ENCODE data around the gene DGKD. TPM values are rescaled to one million over a fixed set of nuclear protein-coding genes. Genes with fewer than 3 reads are reported as not detected.

The DGKD gene
- total and polyA plus RNA-seq, 10 of the 15 experiments (the other 5 are each of a cell fraction or from before 2014, with no cell fraction given) = 2.7 to 81.9 (median 27.0) TPM

GRCh38 chr2:233356546-233357308 is 2.4 kb downstream of the DGKD start (continued):
- TF ChIP-seq BCLAF1 (IDR thresholded peaks at IDR 0.05) = no peak

- Histone ChIP-seq H4K20me1 (ENCODE audit: control insufficient read depth, insufficient read depth) (no peaks in the 10 kb centered on the region), H3K4me3 (peak overlapping the region; percentile 85), H3K27me3 (replicated peaks in 1 of 2; ENCODE audit: control insufficient read depth in 2 of 2, insufficient read depth in 2 of 2, low read length in 1 of 2) (no peaks in the 10 kb centered on the region), H3K4me1 (ENCODE audit: control insufficient read depth, insufficient read depth, low read length) (peaks cover 15% of the 10 kb centered on the region), H3K4me2 (ENCODE audit: control insufficient read depth, insufficient read depth) (peak overlapping the region; percentile 71), H2AFZ (ENCODE audit: control insufficient read depth, low read depth, low read length) (no peak overlapping the region), H3K36me3 (ENCODE audit: control insufficient read depth in 2 of 2, insufficient read depth in 2 of 2, low read length in 1 of 2) (0 out of 4 replicates have a peak, but pooled peaks cover 0 to 4% of the 10 kb centered on the region in 2 experiments), H3K79me2 (ENCODE audit: control insufficient read depth, insufficient read depth, low read length) (peaks cover 67% of the 10 kb centered on the region), H3K9ac (ENCODE audit: control insufficient read depth, insufficient read depth, low read length) (no peak overlapping the region), H3K27ac (ENCODE audit: control insufficient read depth, insufficient read depth) (peak overlapping the region; percentile 22; the same call in 1 of the 2 replicates), H3K9me3 (replicated peaks; ENCODE audit: control insufficient read depth, insufficient read depth, low read length) (peaks cover 2% of the 10 kb centered on the region; the same call in 1 of the 3 replicates)
- ChIA-PET RAD21 (ENCODE audit: unreplicated experiment) (interaction anchor here (0.9 to 1.7 kb wide), 4 partner anchors 27 to 105 kb away, joined by 3 to 7 read pairs (median 5); no protein-coding TSS in a partner anchor), SMC1A (ENCODE audit: uncharacterized antibody, unreplicated experiment) (interaction anchor here (0.5 to 1.7 kb wide), 7 partner anchors 14 to 85 kb away, joined by 3 to 7 read pairs (median 5); no protein-coding TSS in a partner anchor), CTCF (interaction anchor here (1.3 to 2.4 kb wide), 6 partner anchors 12 to 85 kb away, joined by 3 to 21 read pairs (median 4); no protein-coding TSS in a partner anchor), POLR2A (no interaction called here)
- FAIRE-seq (no peak), DNase-seq (ENCODE audit: low read depth, low spot score) (no peak), ATAC-seq (peak; percentile 30; the same call in 2 of the 3 replicates)
- WGBS (ENCODE audit: insufficient coverage, insufficient replicate concordance, low lambda C conversion rate, missing lambda C conversion rate) = under 1% methylated on average over 4 of the region's 4 CpGs
- TF ChIP-seq, protein P1, sequence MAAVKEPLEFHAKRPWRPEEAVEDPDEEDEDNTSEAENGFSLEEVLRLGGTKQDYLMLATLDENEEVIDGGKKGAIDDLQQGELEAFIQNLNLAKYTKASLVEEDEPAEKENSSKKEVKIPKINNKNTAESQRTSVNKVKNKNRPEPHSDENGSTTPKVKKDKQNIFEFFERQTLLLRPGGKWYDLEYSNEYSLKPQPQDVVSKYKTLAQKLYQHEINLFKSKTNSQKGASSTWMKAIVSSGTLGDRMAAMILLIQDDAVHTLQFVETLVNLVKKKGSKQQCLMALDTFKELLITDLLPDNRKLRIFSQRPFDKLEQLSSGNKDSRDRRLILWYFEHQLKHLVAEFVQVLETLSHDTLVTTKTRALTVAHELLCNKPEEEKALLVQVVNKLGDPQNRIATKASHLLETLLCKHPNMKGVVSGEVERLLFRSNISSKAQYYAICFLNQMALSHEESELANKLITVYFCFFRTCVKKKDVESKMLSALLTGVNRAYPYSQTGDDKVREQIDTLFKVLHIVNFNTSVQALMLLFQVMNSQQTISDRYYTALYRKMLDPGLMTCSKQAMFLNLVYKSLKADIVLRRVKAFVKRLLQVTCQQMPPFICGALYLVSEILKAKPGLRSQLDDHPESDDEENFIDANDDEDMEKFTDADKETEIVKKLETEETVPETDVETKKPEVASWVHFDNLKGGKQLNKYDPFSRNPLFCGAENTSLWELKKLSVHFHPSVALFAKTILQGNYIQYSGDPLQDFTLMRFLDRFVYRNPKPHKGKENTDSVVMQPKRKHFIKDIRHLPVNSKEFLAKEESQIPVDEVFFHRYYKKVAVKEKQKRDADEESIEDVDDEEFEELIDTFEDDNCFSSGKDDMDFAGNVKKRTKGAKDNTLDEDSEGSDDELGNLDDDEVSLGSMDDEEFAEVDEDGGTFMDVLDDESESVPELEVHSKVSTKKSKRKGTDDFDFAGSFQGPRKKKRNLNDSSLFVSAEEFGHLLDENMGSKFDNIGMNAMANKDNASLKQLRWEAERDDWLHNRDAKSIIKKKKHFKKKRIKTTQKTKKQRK (IDR thresholded peaks at IDR 0.05; ENCODE audit: low read depth, low read length) = no peak
- TF ChIP-seq ATF2 (IDR thresholded peaks at IDR 0.05; ENCODE audit: low read length) (no peak), RUNX3 (IDR thresholded peaks at IDR 0.05; ENCODE audit: low read length) (peak; percentile 65), ATF7 (IDR thresholded peaks at IDR 0.05; ENCODE audit: low read depth) (no peak), KAT2A (conservative IDR thresholded peaks at IDR 0.05; ENCODE audit: control insufficient read depth, low read depth, low read length) (no peak), STAT1 (conservative IDR thresholded peaks at IDR 0.05) (no peak), ZNF207 (IDR thresholded peaks at IDR 0.05; ENCODE audit: borderline replicate concordance) (no peak), MEF2A (IDR thresholded peaks at IDR 0.05; ENCODE audit: insufficient read depth, low read depth, low read length) (peak; percentile 48; the same call in 1 of the 2 replicates)
- in situ Hi-C loops (cut with MboI) (no loop called here), intact Hi-C loops (cut with micrococcal nuclease; ENCODE audit: unreplicated experiment) (loop anchor here (1.0 kb wide), 1 partner anchor 85 kb away; no protein-coding TSS in a partner anchor)
- no TSS peak for BruUV-seq (replicated peaks)
Measured at GRCh38 chr2:233358335-233358734, 4.0 kb downstream of the DGKD start.
